Measurements from ENCODE around the gene ADRB2.

GRCh38 chr5:148829248-148829594, 2.8 kb downstream of the ADRB2 start:
- no peak for TF ChIP-seq CTCF (IDR thresholded peaks at IDR 0.05; ENCODE audit: insufficient read depth, low read length, poor library complexity, severe bottlenecking)
- TF ChIP-seq EZH2phosphoT487 (conservative IDR thresholded peaks at IDR 0.05; ENCODE audit: low read length), result no peak
